RWPE2 (cell line): ENCODE data around the gene OVOL3.
A peak's percentile ranks its signal among the peaks of the same experiment; 100 is the strongest.

Experiments used
- ATAC-seq: fragments of 200-7000 bp; cut with Tn5 transposase; 3 replicates; pipeline ENCODE4 v1.9.1; 2021; ENCODE audit warnings: low read depth
- DNase-seq: peaks from one replicate; pipeline ENCODE4 v3.0.0-alpha.2; 2020; ENCODE audit warnings: low spot score
- H3K27ac ChIP-seq: fragments of 450-650 bp; 2 replicates; pipeline ENCODE4 v1.5.1; 2017; ENCODE audit warnings: mild to moderate bottlenecking; ENCODE audit not compliant: poor library complexity, severe bottlenecking
- H3K27me3 ChIP-seq: fragments of 250-450 bp; sonication (Bioruptor Pico); 2 replicates; pipeline ENCODE4 v1.5.1; 2021; ENCODE audit warnings: mild to moderate bottlenecking, moderate library complexity; ENCODE audit not compliant: insufficient read depth, poor library complexity, severe bottlenecking
- H3K36me3 ChIP-seq: fragments of 250-450 bp; sonication (Bioruptor Pico); 2 replicates; pipeline ENCODE4 v1.5.1; 2020; ENCODE audit warnings: low read depth, mild to moderate bottlenecking, moderate library complexity
- H3K4me1 ChIP-seq: fragments of 250-450 bp; sonication (Bioruptor Pico); 2 replicates; pipeline ENCODE4 v1.5.1; 2021; ENCODE audit warnings: mild to moderate bottlenecking, moderate library complexity; ENCODE audit not compliant: insufficient read depth, poor library complexity, severe bottlenecking
- H3K4me3 ChIP-seq: fragments of 250-450 bp; sonication (Bioruptor Pico); 2 replicates; pipeline ENCODE4 v1.5.1; 2021; ENCODE audit warnings: mild to moderate bottlenecking, moderate library complexity; ENCODE audit not compliant: severe bottlenecking
- H3K9me3 ChIP-seq: fragments of 250-450 bp; sonication (Bioruptor Pico); 2 replicates; pipeline ENCODE4 v1.5.1; 2021; ENCODE audit warnings: mild to moderate bottlenecking, moderate library complexity; ENCODE audit not compliant: severe bottlenecking
- CTCF ChIP-seq: fragments of 450-650 bp; IDR thresholded peaks from one replicate; pipeline ENCODE4 v1.5.1; 2017; ENCODE audit warnings: mild to moderate bottlenecking, moderate library complexity; ENCODE audit not compliant: poor library complexity, severe bottlenecking

Gene OVOL3

GRCh38 chr19:36100476-36100875 lies 10.5 kb upstream of the OVOL3 start:
- TF ChIP-seq CTCF = no peak
- H3K27ac ChIP-seq = no peak overlapping the region
- no peaks in the 10 kb centered on the region for H3K9me3 ChIP-seq
- peaks cover 31% of the 10 kb centered on the region for H3K36me3 ChIP-seq
- ATAC-seq = no peak
- no peak for DNase-seq
- H3K27me3 ChIP-seq = no peaks in the 10 kb centered on the region
- H3K4me1 ChIP-seq = no peaks in the 10 kb centered on the region
- H3K4me3 ChIP-seq = no peak overlapping the region

GRCh38 chr19:36101550-36102327 lies 9.2 kb upstream of the OVOL3 start:
- Histone ChIP-seq H3K9me3 (no peaks in the 10 kb centered on the region), H3K4me1 (no peaks in the 10 kb centered on the region), H3K4me3 (no peak overlapping the region), H3K27ac (no peak overlapping the region), H3K36me3 (peaks cover 31% of the 10 kb centered on the region), H3K27me3 (no peaks in the 10 kb centered on the region)
- no peak for TF ChIP-seq CTCF
- DNase-seq = no peak
- ATAC-seq = peak; percentile 38; the same call in 1 of the 3 replicates

GRCh38 chr19:36103040-36103626 lies 7.8 kb upstream of the OVOL3 start:
- peaks cover 31% of the 10 kb centered on the region for H3K36me3 ChIP-seq
- TF ChIP-seq CTCF = no peak
- no peaks in the 10 kb centered on the region for H3K4me1 ChIP-seq
- no peaks in the 10 kb centered on the region for H3K27me3 ChIP-seq
- H3K4me3 ChIP-seq = no peak overlapping the region
- H3K9me3 ChIP-seq = no peaks in the 10 kb centered on the region
- ATAC-seq (no peak), DNase-seq (no peak)
- H3K27ac ChIP-seq = no peak overlapping the region

GRCh38 chr19:36103842-36104552 lies 6.9 kb upstream of the OVOL3 start:
- peak; percentile 50; the same call in 2 of the 3 replicates for ATAC-seq
- Histone ChIP-seq H3K4me1 (no peaks in the 10 kb centered on the region), H3K9me3 (no peaks in the 10 kb centered on the region), H3K36me3 (peaks cover 31% of the 10 kb centered on the region), H3K27me3 (no peaks in the 10 kb centered on the region), H3K4me3 (no peak overlapping the region), H3K27ac (no peak overlapping the region)
- no peak for TF ChIP-seq CTCF
- DNase-seq = no peak
